ENCODE measurements around the gene SCT.

The SCT gene

DNA sequence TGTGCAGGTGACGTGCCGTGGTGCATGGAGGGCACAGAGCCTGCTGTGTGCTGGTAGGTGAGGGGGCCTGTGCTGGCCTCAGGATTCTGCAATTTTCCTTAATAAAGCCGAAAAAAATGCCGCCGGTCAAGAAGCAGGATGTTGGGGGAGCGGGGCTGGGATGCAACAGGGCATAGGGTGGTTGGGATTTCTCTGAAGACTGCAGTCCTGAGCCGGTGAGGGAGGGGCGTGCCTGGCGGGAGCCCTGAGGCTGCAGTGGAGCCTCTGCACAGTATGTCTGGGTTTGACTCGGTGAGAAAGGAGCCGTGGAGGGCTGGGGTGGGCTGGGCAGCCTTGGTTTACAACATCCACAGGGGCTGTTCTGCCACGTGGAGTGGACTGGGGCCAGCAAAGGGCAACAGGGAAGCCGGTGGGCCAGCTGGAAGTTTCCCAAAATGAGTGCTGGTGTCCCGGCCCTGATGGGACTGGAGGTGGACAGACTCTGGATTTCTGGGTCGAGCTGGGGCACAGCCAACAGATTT, 3.6 kb downstream of the SCT start:
- DNase-seq (ENCODE audit: low read depth in 2 of 2): no peak

DNA sequence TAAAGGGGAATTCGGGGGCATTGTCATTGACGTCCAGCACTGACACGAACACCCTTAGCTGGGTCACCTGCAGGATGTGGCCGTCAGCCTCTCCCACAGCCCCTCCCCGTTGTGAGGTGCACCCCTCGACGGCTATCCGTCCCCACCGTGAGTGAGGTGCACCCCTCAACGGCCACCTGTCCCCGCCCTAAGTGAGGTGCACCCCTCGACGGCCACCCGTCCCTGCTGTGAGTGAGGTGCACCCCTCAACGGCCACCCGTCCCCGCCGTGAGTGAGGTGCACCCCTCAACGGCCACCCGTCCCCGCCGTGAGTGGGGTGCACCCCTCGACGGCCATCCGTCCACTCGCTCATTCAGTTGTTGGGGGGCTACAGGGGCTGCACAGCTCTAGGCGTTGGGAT, 5.1 kb downstream of the SCT start:
- no peak for DNase-seq (ENCODE audit: low read depth in 2 of 2)

DNA sequence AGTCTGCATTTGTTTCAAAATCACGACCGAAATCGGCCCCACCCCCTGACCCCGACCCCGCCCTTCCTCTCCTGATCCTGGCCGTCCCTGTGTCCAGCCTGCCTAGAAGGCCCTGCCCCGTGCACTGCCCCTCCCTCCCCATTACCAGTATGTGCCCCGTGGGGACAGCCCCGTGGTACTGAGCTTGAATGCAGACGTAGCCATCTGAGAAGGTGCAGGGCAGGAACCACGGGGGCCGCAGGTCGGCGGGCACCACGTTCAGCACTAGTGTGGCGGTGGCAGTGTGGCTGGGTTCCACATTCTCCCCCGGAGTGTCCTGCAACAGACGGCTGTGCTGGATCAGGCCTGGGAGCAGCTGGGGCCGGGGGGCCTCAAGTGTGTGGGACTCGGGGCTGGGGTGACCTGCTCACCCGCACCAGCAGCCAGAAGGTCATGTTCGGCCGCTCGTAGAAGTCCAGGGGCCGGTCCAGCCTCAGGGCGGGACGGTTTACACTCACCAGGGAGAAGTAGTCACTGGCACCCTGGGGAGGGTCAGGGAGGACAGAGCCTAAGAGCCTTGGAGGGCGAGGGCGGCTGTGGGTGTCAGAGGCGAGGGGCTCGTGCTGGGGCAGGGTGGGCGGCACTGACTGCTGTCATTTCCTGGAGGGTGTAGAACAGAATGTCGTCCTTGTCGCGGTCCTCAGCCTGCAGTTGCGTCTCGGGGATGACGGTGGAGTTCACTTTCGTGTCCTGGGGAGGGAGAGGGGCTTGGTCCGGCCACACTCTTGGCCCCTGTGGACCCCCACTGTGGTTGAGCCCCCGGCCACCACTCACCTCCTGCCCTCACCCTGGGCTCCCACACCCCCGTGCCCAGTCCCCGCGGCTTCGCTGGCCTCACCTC, 5.8 kb downstream of the SCT start:
- DNase-seq (ENCODE audit: low read depth in 2 of 2): no peak

DNA sequence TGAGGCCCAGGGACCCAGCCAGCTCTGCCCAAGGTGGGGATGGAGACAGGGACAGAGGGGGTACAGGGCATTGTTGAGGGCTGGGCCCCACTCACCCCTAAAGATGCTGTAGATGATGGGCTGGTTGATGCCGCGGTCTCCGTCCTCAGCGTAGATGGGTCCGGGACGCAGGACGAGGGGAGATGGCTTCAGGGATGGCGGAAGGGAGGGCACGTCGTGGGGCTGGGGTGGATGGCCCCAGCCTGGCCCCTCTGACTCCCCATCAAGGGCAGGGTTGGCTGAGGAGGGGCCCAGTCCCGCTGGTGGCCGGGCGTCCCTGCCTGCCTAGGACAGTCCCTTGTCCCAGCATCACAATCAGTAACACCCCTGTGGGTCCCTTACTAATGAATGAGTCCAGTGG, 6.8 kb downstream of the SCT start:
- no peak for DNase-seq (ENCODE audit: low read depth in 2 of 2)

DNA sequence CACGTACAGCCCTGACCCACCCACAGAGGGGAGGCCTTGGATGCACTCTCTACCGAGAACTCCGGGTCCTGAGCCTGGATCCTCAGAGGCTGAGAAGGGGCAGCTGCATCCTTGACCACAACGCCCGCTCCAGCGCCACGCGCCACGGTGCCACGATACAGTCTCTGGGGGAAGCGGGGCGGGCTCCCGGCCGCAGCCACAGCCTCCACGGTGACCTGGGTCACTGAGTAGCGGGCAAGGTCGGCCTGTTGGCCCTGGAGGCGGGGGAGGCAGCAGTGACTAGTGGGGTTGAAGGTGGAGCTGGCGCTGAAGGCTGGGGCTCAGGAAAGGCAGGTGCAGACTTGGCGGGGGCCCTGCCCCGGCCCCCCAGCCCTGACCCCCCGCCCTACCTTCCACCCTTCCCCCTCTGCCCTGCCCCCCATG, 7.3 kb downstream of the SCT start:
- DNase-seq (ENCODE audit: low read depth in 2 of 2): no peak

DNA sequence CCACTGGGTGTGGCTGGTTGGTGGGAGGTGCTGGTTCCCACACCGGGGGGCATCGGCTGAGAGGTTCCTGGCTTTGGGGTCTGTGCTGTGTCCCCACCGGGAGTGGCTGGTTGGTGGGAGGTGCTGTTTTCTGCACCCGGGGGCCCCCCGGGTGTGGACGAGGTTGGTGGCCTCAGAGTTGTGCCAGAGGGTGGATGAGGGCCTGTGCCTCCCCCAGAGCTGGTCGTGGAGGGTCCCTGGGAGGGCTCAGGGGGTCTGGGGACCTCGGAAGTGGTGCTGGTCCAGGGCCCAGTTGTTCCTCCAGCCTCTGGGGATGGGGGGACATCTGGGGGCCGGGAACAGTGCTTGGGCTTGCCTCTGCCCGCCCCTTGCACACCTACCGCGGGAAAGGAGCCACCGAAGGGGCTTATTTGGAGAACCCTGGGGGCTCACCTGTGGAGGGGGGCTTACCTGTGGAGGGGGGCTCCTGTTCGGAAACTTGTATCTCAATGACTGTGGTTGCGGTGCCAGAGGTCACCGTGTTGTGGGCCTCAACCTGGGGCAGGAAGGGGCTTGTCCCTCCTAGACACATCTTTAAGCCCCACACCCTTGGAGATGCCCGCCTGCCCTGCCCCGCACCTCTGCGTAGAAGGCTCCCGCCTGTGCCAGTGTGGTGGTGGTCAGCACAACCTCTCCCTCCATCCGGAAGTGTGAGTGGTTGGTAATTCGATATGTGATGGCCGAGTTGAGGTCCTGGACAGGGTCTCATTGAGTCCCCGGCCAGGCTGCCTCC, 7.9 kb downstream of the SCT start:
- no peak for DNase-seq (ENCODE audit: low read depth in 2 of 2)

DNA sequence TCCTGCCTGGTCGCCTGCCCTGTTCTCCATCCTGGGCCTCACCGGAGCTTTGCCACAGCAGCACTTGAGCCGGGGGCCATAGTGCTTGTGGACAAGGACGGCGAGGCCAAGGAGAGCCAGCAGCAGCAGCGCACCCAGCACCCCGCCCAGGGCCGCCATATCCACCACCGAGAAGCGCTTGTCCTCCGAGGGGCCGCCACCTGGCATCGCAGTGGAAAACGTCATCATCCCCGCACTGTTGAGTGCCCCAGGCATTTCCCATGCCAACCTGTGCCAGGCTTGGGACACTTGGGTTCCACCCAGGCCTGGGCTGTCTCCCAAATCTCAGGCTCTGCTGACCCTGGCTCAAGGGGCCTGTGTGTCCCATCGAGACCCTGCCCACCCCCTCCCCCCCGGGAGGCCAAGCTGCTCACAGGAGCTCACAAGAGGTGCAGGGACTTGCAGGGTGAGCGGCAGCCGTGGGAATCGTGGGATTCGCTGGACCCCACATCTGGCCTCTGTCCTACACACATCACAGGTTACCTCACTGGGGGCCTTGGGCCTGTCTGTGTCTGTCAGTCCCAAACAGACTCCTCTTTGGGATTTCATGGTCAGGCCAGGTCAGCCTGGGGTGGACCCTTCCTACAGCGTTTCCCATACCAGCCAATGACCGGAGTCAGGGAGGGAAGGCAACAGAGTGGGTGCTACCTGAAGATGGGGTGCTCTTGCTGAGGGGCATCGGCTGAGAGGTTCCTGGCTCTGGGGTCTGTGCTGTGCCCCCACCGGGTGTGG, 8.9 kb downstream of the SCT start:
- DNase-seq (ENCODE audit: low read depth in 2 of 2): no peak

DNA sequence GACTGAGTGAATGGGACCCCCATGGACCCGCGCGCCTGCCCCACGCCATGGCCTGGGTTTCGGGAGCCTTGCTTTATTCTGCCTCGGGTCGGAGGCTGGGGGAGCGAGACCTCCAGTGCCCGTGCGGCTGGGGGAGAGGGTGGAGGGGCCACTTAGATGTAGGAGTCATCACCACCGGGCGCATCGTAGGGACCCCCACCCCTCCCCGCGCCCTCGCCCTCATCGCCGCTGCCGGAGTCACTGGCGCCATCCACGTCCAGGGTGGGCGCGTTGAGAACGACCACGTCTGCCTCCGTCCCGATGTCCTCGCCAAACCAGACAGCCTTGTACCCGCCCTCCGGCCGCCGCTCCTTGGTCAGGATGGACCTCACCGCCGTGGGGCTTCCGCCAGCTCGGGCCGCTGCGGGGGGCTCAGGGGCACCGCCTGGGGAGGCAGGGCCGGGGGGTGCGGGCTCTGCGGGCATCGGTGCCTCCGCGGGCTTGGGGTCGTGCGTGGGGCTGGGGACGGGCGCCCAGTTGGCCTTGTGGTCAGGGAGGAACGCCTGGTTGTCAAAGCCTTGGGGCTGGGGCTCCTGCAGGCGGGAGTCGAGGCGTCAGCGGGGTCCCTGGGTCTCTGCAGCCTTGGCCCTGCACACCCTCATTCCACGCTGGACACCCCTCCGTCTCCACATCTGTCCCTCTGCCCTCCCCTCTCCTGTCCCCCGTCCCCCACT, 9.6 kb downstream of the SCT start:
- no peak for DNase-seq (ENCODE audit: low read depth in 2 of 2)

DNA sequence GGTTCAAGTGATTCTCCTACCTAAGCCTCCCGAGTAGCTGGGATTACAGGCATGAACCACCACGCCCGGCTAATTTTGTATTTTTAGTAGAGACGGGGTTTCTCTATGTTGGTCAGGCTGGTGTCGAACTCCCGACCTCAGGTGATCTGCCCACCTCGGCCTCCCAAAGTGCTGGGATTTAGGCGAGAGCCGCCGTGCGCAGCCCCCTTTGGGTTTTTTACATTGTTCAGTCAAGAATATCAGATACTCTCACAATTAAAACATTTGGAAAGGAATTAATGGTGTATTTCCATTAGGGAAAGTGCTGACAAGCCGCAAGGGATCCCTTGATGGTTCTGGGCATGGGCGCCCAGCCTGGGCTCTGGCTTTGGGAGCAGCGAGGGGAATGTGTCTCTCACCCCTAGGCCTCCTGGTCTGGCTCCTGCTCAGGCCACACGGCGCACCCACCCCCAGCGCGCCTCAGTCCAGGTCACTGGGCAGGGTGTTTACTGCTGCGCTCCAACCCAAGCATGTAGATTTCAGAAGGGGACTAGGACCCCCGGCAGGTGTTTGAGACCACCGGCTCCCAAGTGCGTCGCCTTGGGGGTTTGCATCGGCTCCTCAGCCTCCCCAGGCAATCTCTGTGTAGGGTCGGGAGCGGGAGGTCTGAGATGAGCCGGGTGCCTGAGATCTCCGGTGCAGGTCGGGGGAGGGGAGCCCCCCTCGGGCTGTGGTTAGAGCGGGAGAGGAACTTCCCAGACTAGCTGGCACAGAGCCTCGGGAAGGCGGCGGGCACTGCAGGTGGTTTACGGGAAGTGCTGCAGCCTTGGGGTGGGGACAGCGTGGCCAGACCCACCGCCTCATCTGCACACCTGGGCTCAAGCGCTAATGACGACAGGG, 10.4 kb downstream of the SCT start:
- DNase-seq (ENCODE audit: low read depth in 2 of 2): no peak

DNA sequence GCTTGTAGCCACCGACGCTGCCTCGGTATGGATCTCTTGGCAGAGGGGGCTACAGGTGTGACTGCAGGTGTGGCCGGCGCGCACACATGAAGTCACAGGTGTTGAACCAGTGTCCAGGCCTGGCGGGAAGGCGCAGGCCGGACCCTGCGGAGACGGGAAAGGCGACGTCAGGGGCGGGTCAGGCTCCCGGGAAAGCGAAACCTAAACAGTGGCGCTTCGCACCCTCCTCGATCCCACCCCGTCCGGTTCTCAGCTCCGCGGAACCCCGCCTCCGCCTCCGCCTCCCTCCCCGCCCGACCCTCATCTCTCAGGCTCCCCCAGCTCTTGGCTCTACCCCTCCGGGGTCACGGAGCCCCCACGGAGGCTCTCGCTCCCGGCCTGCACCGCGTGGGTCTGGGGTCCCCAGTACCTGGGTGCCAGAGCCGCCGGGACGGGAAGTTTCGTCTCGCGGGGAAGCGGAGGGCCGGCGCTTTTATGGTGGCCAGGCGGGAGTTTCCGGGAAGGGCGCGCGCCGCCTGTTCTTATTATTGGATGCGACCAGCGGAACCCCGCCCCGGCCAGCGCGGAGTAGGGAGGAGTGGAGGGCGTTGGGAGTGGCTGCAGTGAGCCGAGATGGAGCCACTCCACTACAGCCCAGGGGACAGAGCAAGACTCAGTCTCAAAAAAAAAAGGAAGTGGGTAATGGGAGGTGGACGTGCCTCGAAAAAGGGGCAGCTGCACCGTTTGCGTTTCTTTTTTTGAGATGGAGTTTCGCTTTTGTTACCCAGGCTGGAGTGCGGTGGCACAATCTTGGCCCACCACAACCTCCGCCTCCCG, 11.3 kb downstream of the SCT start, which contains the start of gene IRF7:
TSS of gene IRF7 (minus strand) at position 447 of the 816 bp plus-strand sequence. CDS start 586 bp downstream, outside the sequence.
- DNase-seq (ENCODE audit: low read depth in 2 of 2): peak; percentile 76 to 78

DNA sequence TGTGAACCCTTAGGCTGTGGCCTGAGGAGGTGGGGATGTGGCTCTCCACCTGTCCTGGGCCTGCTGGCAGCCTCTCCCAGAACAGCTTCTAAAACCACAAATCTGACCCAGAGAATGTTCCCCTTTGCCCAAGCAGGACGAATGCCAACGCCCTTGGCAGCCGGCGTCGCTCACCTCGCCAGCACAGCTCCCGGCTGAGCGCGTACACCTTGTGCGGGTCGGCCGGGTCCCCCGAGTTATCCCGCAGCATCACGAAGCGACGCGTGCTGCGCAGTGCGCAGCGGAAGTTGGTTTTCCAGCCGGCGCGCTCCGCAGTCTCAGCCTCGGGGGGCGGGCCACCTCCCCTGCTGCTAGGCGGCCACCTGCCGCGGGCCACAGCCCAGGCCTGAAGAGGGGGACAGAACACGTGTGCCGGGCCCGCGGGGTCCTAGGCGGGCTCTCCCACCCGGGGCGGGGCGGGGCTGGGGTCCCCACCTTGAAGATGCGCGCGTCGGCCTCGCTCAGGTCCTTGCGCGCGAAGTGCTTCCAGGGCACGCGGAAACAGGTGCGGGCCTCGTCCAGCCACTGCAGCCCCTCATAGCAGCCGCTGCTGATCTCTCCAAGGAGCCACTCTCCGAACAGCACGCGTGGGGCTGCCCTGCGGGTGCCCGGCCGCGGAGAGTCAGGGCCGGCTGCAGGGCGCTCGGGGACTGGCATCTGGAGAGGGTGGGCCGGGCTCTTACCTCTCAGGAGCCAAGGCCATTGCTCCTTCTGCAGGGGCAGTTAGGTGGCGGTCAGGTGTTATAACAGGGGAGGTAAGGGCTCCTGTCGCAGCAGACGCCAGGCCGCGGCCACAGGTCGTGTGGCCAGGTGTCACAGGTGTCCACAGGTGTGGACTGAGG, 12.1 kb downstream of the SCT start:
- no peak for DNase-seq (ENCODE audit: low read depth in 2 of 2)

DNA sequence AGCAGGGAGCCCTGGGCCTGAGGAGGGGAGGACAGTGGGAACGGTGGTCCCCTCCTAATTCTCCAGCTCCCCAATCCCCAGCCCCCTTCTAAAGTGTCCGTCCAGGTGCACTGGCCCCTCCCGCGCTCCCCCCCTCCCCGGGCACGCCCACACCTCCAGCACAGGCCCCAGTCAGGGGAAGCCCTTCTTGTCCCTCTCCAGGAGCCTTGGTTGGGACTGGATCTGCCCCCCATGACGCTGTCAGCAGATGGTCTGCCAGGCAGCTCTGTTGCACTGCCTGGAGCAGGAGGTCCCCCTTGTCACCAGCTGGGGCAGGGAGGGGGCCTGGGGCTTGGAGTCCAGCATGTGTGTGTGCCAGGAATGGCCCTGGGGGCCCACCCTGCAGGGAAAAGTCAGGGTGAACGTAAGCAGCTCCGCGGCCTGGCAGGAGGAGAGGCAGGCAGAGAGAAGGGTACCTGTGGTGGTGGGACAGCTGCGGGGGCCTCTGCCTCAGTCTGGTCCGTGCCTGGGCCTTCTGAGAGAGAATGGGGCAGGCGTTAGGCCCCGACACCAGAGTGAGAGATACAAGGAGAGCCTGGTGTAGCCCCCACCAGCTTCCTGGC, 12.9 kb downstream of the SCT start:
- no peak for DNase-seq (ENCODE audit: low read depth in 2 of 2)

DNA sequence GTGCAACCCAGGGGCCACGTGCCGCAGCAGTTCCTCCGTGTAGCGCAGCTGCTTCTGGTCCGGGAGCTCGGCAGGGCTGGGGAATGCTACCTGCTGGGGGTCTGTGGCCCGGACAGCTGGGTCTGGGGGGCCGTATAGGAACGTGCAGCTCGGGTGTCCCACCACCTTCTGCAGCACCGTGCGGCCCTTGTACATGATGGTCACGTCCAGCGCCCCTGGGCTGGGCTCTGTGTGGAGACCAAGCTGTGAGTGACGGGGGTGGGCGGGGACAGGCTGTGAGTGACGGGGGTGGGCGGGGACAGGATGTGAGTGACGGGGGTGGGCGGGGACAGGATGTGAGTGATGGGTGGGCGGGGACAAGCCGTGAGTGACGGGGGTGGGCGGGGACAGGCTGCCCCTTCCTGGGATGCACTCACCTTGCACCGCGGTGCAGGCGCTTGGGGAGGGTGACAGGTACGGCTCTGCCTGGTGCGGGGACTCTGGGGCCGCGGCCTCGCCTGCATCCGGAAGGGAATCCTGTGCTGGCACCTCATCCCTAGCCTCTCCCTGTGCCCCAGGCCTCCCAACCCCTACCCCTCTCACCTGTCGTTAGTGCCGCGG, 13.5 kb downstream of the SCT start:
- peak; percentile 9 to 10 for DNase-seq (ENCODE audit: low read depth in 2 of 2)

DNA sequence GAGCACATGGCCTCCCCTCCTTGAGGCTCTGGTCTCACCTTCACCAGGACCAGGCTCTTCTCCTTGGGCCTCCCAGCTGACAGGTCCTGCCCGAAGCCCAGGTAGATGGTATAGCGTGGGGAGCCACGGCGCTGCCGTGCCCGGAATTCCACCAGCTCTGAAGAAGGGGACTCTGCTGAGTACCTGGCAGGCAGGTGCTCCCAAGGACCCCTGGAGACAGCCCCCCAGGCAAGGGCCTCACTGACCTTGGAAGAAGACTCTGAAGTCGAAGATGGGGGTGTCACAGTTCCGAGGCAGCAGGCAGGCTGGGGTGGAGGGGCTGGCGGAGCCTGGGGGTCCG, 14.1 kb downstream of the SCT start:
- no peak for DNase-seq (ENCODE audit: low read depth in 2 of 2)

DNA sequence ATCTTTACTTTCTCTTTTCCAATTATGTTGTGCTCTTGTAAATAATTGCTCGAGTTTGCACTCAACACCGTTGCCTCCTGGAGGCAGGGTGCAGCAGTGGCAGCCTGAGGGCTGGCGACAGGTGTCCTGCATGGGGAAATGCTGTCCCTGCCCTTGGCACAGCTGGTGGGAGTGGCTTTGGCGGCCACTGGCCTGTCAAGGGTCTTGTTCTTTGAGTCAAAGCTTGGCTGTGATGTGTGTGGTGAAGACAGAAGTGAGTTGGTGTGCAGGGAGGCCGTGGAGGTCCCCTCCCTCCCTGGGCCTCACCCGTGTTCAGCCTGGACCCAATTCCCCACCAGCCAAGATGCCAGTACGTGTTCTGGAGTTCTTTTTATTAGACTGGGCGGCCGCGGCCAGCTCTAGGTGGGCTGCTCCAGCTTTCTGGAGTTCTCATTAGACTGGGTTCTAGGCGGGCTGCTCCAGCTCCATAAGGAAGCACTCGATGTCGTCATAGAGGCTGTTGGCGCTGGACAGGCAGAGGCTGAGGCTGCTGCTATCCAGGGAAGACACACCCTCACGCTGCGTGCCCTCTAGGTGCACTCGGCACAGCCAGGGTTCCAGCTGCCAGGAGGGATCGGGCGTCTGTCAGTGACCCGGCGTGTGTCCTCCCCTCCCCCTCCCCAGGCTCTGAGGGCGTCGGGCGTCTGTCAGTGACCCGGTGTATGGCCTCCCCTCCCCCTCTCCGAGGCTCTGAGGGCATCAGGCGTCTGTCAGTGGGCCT, 14.6 kb downstream of the SCT start:
- no peak for DNase-seq (ENCODE audit: low read depth in 2 of 2)

DNA sequence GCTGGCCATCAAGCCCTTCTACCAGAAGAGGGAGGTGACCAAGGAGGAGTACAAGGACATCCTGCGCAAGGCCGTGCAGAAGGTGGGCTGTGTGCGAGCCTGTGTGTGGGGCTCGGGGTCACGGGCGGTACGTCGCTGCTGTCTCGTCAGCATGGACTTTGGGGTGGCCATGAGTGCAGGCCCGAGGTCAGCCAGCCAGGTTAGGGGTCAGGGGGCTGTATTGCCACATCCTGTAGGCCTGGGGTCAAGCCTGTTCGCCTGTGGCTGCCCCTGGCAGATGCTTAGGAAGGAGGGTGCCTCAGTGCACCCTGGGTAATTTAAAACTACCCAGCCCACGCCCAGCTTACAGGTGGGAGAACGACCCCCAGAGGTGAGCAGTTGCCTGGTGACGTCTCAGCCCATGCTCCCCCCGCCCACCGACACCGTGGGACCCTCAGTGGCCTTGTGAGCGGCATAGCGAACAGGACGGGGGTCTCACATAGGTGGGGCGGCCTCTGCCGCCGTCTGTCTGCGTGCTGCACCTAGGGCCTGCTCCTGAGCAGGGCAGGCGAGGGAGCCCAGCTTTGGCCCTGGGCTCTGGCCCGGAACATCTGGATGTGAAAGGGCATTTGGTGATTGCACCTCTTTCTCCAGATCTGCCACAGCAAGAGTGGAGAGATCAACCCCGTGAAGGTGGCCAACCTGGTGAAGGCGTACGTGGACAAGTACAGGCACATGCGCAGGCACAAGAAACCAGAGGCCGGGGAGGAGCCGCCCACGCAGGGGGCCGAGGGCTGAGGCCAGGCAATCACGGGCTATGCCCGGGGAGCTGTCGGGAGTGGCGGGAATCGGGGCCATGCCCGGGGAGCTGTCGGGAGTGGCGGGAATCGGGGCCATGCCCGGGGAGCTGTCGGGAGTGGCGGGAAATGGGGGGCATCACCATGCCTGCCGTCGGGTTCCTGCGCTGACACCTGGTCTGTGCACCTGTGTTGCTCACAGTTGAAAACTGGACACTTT, 15.7 kb downstream of the SCT start:
- no peak for DNase-seq (ENCODE audit: low read depth in 2 of 2)
